WERI-Rb-1 (cell line): ENCODE data around the gene PCDHB14.
"Not testable (repeated sequence)": the region's sequence is repeated elsewhere in the genome, so short reads cannot be mapped to it uniquely, and the experiment has no call there.

Experiments
- DNase-seq: peaks from one replicate; pipeline ENCODE4 v3.0.0-alpha.2; 2020
- H3K27ac ChIP-seq: fragments of 250-450 bp; sonication (Bioruptor Pico); 2 replicates; pipeline ENCODE4 v1.5.1; 2020; ENCODE audit warnings: mild to moderate bottlenecking, moderate library complexity
- H3K27me3 ChIP-seq: fragments of 250-450 bp; sonication (Bioruptor Pico); 2 replicates; pipeline ENCODE4 v1.5.1; 2021; ENCODE audit warnings: mild to moderate bottlenecking, low read depth, moderate library complexity; ENCODE audit not compliant: insufficient read depth, severe bottlenecking
- H3K36me3 ChIP-seq: fragments of 250-450 bp; sonication (Bioruptor Pico); 2 replicates; pipeline ENCODE4 v1.5.1; 2020; ENCODE audit warnings: mild to moderate bottlenecking, moderate library complexity
- H3K4me3 ChIP-seq: 2 replicates; pipeline ENCODE4 v1.5.1; 2011; ENCODE audit warnings: low read depth, mild to moderate bottlenecking, control low read depth, low read length
- H3K9me3 ChIP-seq: fragments of 250-450 bp; sonication (Bioruptor Pico); 2 replicates; pipeline ENCODE4 v1.5.1; 2021; ENCODE audit warnings: mild to moderate bottlenecking, moderate library complexity; ENCODE audit not compliant: severe bottlenecking
- TF ChIP-seq, protein P1 (sequence below): IDR thresholded peaks from 2 replicates; pipeline ENCODE4 v1.5.1; 2011; ENCODE audit warnings: low read depth, mild to moderate bottlenecking, control low read depth, inconsistent platforms, low read length

Gene PCDHB14

DNA sequence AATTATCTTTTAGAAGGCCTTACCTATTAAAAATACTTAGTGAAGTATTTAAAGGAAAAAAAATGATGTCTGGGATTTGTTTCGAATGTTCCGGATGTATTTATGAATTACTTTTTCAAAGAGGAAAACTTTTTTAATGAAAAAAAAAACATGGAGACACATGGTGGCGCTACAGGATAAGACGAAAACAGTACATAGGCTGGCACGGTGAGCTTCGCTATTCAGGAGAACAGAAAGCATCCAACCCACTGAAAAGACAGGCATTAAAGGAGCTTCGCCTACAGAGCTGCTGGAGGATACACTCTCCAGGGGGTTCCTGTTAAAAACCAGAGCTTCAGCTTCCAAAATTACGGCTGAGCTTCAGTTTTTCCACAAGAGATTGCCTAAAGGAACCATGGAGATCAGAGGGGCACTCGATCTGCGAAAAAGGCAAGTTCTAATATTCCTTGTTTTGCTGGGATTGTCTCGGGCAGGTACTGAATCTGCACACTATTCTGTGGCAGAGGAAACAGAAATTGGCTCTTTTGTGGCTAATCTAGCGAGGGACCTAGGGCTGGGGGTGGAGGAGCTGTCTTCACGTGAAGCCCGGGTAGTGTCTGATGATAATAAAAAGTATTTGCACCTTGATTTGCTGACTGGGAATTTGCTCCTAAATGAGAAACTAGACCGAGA, at the start of gene PCDHB14:
TSS of gene PCDHB14 (plus strand) at position 232 of the 672 bp plus-strand sequence. CDS start at position 395, 163 bp downstream.
- Histone ChIP-seq H3K27me3 (no peaks in the 10 kb centered on the region), H3K9me3 (no peaks in the 10 kb centered on the region), H3K36me3 (no peaks in the 10 kb centered on the region), H3K27ac (peak within 1 kb of the TSS; percentile 47; the same call in 1 of the 2 replicates), H3K4me3 (peak within 1 kb of the TSS; percentile 41)
- DNase-seq: peak; percentile 47
- TF ChIP-seq, protein P1, sequence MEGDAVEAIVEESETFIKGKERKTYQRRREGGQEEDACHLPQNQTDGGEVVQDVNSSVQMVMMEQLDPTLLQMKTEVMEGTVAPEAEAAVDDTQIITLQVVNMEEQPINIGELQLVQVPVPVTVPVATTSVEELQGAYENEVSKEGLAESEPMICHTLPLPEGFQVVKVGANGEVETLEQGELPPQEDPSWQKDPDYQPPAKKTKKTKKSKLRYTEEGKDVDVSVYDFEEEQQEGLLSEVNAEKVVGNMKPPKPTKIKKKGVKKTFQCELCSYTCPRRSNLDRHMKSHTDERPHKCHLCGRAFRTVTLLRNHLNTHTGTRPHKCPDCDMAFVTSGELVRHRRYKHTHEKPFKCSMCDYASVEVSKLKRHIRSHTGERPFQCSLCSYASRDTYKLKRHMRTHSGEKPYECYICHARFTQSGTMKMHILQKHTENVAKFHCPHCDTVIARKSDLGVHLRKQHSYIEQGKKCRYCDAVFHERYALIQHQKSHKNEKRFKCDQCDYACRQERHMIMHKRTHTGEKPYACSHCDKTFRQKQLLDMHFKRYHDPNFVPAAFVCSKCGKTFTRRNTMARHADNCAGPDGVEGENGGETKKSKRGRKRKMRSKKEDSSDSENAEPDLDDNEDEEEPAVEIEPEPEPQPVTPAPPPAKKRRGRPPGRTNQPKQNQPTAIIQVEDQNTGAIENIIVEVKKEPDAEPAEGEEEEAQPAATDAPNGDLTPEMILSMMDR: peak; percentile 47

DNA sequence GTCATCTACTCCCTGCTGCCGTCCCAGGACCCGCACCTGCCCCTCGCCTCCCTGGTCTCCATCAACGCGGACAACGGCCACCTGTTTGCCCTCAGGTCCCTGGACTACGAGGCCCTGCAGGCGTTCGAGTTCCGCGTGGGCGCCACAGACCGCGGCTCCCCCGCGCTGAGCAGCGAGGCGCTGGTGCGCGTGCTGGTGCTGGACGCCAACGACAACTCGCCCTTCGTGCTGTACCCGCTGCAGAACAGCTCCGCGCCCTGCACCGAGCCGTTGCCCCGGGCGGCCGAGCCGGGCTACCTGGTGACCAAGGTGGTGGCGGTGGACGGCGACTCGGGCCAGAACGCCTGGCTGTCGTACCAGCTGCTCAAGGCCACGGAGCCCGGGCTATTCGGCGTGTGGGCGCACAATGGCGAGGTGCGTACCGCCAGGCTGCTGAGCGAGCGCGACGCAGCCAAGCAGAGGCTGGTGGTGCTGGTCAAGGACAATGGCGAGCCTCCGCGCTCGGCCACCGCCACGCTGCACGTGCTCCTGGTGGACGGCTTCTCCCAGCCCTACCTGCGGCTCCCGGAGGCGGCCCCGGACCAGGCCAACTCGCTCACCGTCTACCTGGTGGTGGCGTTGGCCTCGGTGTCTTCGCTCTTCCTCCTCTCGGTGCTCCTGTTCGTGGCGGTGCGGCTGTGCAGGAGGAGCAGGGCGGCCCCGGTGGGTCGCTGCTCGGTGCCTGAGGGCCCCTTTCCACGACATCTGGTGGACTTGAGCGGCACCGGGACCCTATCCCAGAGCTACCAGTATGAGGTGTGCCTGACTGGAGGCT, 48.6 kb upstream of the PCDHB14 start:
- DNase-seq, H3K27ac ChIP-seq, H3K9me3 ChIP-seq, H3K36me3 ChIP-seq, H3K4me3 ChIP-seq, H3K27me3 ChIP-seq: not testable (repeated sequence)

DNA sequence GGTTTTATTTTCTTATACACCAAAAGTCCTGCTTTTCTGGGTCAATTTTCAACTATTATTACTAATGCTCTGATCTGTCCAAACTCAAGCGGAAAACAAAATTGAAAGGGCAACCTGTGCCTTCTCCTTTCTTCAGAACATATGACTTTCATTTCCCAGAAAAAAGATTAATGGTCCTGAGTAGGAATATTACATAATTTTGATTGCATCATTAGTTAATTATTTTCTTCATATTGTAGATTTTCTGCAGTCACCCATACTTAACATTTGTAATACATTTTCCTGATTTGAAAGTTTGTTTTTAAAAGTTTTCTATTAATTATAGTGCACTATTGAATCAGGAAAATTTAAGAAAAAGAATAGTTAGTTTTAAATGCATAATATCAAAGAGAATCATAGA, 47.2 kb upstream of the PCDHB14 start:
- Histone ChIP-seq H3K27ac (no peak overlapping the region), H3K4me3 (no peak overlapping the region), H3K36me3 (no peaks in the 10 kb centered on the region), H3K27me3 (no peaks in the 10 kb centered on the region), H3K9me3 (peaks cover 6% of the 10 kb centered on the region)
- DNase-seq: no peak
- TF ChIP-seq, protein P1: no peak

DNA sequence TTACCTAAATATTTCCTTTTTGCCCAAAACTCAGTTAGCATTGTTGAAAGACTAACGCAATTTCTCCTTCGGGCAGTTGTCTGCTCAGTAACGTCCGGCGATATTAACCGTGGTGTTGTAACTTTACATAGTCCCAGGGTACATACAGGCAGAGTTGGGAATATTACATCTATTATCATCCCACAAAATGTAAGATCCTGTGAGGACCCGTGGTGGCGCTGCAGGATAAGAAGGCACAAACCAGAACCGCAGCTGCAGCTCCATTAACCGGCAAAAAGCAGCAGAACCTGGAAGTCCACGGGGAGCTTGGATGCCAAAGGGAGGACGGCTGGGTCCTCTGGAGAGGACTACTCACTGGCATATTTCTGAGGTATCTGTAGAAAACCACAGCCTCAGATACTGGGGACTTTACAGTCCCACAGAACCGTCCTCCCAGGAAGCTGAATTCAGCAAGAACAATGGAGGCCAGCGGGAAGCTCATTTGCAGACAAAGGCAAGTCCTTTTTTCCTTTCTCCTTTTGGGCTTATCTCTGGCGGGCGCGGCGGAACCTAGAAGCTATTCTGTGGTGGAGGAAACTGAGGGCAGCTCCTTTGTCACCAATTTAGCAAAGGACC, 45.5 kb upstream of the PCDHB14 start, which contains the start of gene PCDHB8:
TSS of gene PCDHB8 (plus strand) at position 214 of the 615 bp plus-strand sequence. CDS start at position 459, 245 bp downstream.
- DNase-seq, H3K27me3 ChIP-seq, H3K4me3 ChIP-seq, H3K27ac ChIP-seq, H3K36me3 ChIP-seq, H3K9me3 ChIP-seq: not testable (repeated sequence)

DNA sequence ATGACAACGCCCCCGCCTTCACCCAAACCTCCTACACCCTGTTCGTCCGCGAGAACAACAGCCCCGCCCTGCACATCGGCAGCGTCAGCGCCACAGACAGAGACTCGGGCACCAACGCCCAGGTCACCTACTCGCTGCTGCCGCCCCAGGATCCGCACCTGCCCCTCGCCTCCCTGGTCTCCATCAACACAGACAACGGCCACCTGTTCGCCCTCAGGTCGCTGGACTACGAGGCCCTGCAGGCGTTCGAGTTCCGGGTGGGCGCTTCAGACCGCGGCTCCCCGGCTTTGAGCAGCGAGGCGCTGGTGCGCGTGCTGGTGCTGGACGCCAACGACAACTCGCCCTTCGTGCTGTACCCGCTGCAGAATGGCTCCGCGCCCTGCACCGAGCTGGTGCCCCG, 43.8 kb upstream of the PCDHB14 start:
- not testable (repeated sequence) for H3K9me3 ChIP-seq, H3K4me3 ChIP-seq, H3K27ac ChIP-seq, DNase-seq, H3K36me3 ChIP-seq, H3K27me3 ChIP-seq

DNA sequence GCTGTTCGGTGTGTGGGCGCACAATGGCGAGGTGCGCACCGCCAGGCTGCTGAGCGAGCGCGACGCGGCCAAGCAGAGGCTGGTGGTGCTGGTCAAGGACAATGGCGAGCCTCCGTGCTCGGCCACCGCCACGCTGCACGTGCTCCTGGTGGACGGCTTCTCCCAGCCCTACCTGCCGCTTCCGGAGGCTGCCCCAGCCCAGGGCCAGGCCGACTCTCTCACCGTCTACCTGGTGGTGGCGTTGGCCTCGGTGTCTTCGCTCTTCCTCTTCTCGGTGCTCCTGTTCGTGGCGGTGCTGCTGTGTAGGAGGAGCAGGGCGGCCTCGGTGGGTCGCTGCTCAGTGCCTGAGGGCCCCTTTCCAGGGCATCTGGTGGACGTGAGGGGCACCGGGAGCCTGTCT, 43.3 kb upstream of the PCDHB14 start:
- not testable (repeated sequence) for H3K27ac ChIP-seq, DNase-seq, H3K36me3 ChIP-seq, H3K27me3 ChIP-seq, H3K9me3 ChIP-seq, H3K4me3 ChIP-seq

DNA sequence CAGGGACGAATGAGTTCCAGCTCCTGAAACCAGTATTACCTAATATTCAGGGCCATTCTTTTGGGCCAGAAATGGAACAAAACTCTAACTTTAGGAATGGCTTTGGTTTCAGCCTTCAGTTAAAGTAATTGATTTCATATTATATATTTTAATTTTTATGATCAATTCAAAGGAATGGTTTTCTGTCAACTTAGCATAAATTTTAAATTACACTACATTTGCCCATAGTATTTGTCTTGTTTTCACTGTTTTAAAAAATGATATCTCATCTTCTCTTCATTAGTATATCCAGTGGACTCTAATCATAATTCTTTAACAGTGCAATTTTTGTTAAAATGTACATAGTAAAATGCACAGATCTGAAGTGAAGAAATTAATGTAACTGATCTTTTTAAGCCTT, 42.8 kb upstream of the PCDHB14 start:
- H3K9me3 ChIP-seq: no peaks in the 10 kb centered on the region
- H3K4me3 ChIP-seq: no peak overlapping the region
- TF ChIP-seq, protein P1: no peak
- H3K36me3 ChIP-seq: no peaks in the 10 kb centered on the region
- no peaks in the 10 kb centered on the region for H3K27me3 ChIP-seq
- no peak for DNase-seq
- no peak overlapping the region for H3K27ac ChIP-seq
